ENCODE measurements around the gene RGPD6. TPM values are rescaled to one million over a fixed set of nuclear protein-coding genes. Genes with fewer than 3 reads are reported as not detected.
"Not testable (repeated sequence)": the region's sequence is repeated elsewhere in the genome, so short reads cannot be mapped to it uniquely, and the experiment has no call there.

The RGPD6 gene
- total and polyA plus RNA-seq, 2 of the 4 experiments (the other 2 are of a cell fraction): 6.7 to 10.6 TPM

DNA sequence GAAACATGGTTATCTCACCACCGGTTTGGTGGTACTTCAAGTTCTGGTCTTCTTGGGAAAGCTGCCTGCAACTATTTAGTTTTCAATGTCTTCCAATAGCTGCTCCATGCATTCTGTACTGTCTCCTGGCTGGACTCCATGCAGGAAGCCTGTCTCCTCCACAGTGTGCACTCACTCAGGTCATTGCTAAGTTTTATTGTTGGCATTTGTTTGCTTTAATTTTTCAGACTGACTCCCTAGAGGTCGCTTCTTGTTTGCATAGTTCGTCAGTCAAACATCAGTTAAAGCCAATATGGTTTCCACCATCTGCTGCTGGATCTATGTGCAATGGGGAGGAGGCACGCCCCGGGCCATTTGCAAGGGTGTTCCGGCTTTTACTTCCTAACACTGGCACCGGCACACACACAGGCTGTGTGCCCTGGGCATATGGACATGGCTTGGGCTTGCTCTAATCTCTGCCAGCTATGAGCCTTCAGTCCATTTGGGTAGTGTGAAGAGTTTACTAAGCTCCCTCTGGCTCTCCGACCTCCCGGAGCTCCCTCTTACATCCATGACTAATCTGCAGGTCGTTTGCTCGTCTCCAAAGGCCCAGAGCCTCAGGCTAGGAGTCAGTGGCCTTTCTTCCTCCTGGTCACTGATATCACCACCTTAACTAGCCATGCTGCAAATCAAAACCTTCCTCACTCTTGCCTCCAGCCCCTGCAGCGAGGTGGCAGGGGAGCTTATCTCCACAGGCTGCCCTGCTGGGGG, 2.4 kb upstream of the RGPD6 start:
- H2BK15ac ChIP-seq (ENCODE audit: low read depth, low read length); H3K79me1 ChIP-seq (ENCODE audit: low read depth in 1 of 2, low read length in 2 of 2); CTCF ChIA-PET; POLR2A ChIA-PET (ENCODE audit: unreplicated experiment); intact Hi-C loops (cut with micrococcal nuclease); H2AK5ac ChIP-seq (ENCODE audit: low read depth, low read length); H4K20me1 ChIP-seq (ENCODE audit: insufficient read depth, low read length); H4K8ac ChIP-seq (ENCODE audit: low read depth in 2 of 2, low read length in 2 of 2); H3K27me3 ChIP-seq (ENCODE audit: control insufficient read depth, insufficient read depth, low read length); H3K9me3 ChIP-seq (ENCODE audit: control insufficient read depth, insufficient read depth, low read length); H3K9me1 ChIP-seq (ENCODE audit: insufficient read depth, low read length); in situ Hi-C loops (cut with MboI; ENCODE audit: low sequenced_read_pairs); DNase-seq; H3K14ac ChIP-seq (replicated peaks; ENCODE audit: low read depth, low read length); H3K9ac ChIP-seq (ENCODE audit: low read depth, low read length); H3K27ac ChIP-seq (ENCODE audit: insufficient read depth, low read length); H2BK120ac ChIP-seq (ENCODE audit: low read depth, low read length); H3K36me3 ChIP-seq (ENCODE audit: control insufficient read depth, insufficient read depth, low read length); H2AK9ac ChIP-seq (replicated peaks; ENCODE audit: low read depth, low read length, poor library complexity); H4K91ac ChIP-seq (ENCODE audit: insufficient read depth, low read depth, low read length); H3K23ac ChIP-seq (ENCODE audit: low read depth, low read length); H3K4ac ChIP-seq (ENCODE audit: low read depth, low read length); H4K5ac ChIP-seq (ENCODE audit: low read depth, low read length); H2BK5ac ChIP-seq (ENCODE audit: low read depth, low read length, poor library complexity, severe bottlenecking); H3K4me2 ChIP-seq (ENCODE audit: low read depth, low read length); H2BK20ac ChIP-seq (ENCODE audit: low read depth, low read length); H3K56ac ChIP-seq (ENCODE audit: extremely low read depth, insufficient read depth, low read length); H3K4me3 ChIP-seq (ENCODE audit: insufficient read depth, low read depth, low read length); H3K4me1 ChIP-seq (ENCODE audit: control insufficient read depth, insufficient read depth, low read length); H3K18ac ChIP-seq (ENCODE audit: low read depth, low read length); ATAC-seq (ENCODE audit: low read depth); BruUV-seq (replicated peaks); H2AFZ ChIP-seq (replicated peaks; ENCODE audit: low read length, poor library complexity); dilution Hi-C loops (cut with HindIII; ENCODE audit: low sequenced_read_pairs, unreplicated experiment): not testable (repeated sequence)
- no CpG with 5 or more reads among the region's 12 CpGs for WGBS, 2 experiments (ENCODE audit: extremely low coverage in 2 of 2, insufficient read length in 1 of 2)

DNA sequence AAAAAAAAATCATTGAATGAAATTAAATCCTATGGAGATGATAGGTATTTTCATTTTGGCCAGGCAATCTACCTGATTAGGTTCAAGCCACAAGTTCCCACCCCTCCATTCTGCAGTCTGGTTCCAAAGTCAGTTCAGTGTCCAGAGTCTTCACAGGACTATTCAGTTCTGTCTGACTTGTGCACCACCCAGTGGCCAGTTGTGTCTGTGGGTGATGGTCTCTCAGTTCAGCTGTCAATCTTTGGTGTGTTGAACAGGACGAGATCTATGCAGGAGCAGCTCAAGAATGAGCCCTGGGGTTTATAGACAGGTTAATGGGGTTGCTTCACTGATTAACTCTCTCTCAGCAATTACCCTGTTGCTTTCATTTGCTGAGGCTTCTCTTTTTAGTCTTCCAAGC, 1.4 kb upstream of the RGPD6 start:
- dilution Hi-C loops (cut with HindIII; ENCODE audit: low sequenced_read_pairs, unreplicated experiment); in situ Hi-C loops (cut with MboI; ENCODE audit: low sequenced_read_pairs); H3K18ac ChIP-seq (ENCODE audit: low read depth, low read length); H3K9ac ChIP-seq (ENCODE audit: low read depth, low read length); H2BK15ac ChIP-seq (ENCODE audit: low read depth, low read length); H4K91ac ChIP-seq (ENCODE audit: insufficient read depth, low read depth, low read length); intact Hi-C loops (cut with micrococcal nuclease); H3K23ac ChIP-seq (ENCODE audit: low read depth, low read length); POLR2A ChIA-PET (ENCODE audit: unreplicated experiment); DNase-seq; H4K8ac ChIP-seq (ENCODE audit: low read depth in 2 of 2, low read length in 2 of 2); H3K36me3 ChIP-seq (ENCODE audit: control insufficient read depth, insufficient read depth, low read length); H2AFZ ChIP-seq (replicated peaks; ENCODE audit: low read length, poor library complexity); H2BK5ac ChIP-seq (ENCODE audit: low read depth, low read length, poor library complexity, severe bottlenecking); H3K9me1 ChIP-seq (ENCODE audit: insufficient read depth, low read length); H3K79me1 ChIP-seq (ENCODE audit: low read depth in 1 of 2, low read length in 2 of 2); H2AK9ac ChIP-seq (replicated peaks; ENCODE audit: low read depth, low read length, poor library complexity); H3K56ac ChIP-seq (ENCODE audit: extremely low read depth, insufficient read depth, low read length); H3K4me2 ChIP-seq (ENCODE audit: low read depth, low read length); H3K9me3 ChIP-seq (ENCODE audit: control insufficient read depth, insufficient read depth, low read length); H3K27me3 ChIP-seq (ENCODE audit: control insufficient read depth, insufficient read depth, low read length); H4K5ac ChIP-seq (ENCODE audit: low read depth, low read length); H3K4me1 ChIP-seq (ENCODE audit: control insufficient read depth, insufficient read depth, low read length); BruUV-seq (replicated peaks); H3K14ac ChIP-seq (replicated peaks; ENCODE audit: low read depth, low read length); H2BK120ac ChIP-seq (ENCODE audit: low read depth, low read length); H4K20me1 ChIP-seq (ENCODE audit: insufficient read depth, low read length); H3K27ac ChIP-seq (ENCODE audit: insufficient read depth, low read length); H2BK20ac ChIP-seq (ENCODE audit: low read depth, low read length); CTCF ChIA-PET; H3K4me3 ChIP-seq (ENCODE audit: insufficient read depth, low read depth, low read length); H2AK5ac ChIP-seq (ENCODE audit: low read depth, low read length); H3K4ac ChIP-seq (ENCODE audit: low read depth, low read length): not testable (repeated sequence)
- no CpG with 5 or more reads among the region's 1 CpG for WGBS, 2 experiments (ENCODE audit: extremely low coverage in 2 of 2, insufficient read length in 1 of 2)
- peak; percentile 42 for ATAC-seq (ENCODE audit: low read depth)

Data from IMR-90 (cell line).